HEK293 (cell line): Measurements from ENCODE around the gene EN1.
A peak's percentile ranks its signal among the peaks of the same experiment; 100 is the strongest.

ENCODE experiments used
- CTCF ChIA-PET: fragments of 350-600 bp; formaldehyde crosslinking; extraction: SDS; loops from one replicate; lab custom pipeline; 2021; ENCODE audit warnings: antibody characterized with exemption; lab: Yijun Ruan, JAX
- POLR2A ChIA-PET: fragments of 300-600 bp; formaldehyde crosslinking; extraction: SDS; loops from one replicate; lab custom pipeline; 2020; ENCODE audit warnings: antibody characterized with exemption, inconsistent platforms; lab: Yijun Ruan, JAX
- H3K27ac ChIP-seq: fragments of 200-500 bp; sonication (Bioruptor generic); 2 replicates; pipeline ENCODE4 v1.5.1; 2014; ENCODE audit warnings: low read depth, low read length, control low read depth, inconsistent platforms; ENCODE audit errors: extremely low read depth
- H3K36me3 ChIP-seq, 2 experiments: fragments of 200-500 bp in 1 of 2; sonication (Bioruptor generic) in 1 of 2; 1 replicate in 1 of 2; 2 replicates in 1 of 2; pipeline ENCODE4 v1.5.1; 2014 to 2017; ENCODE audit warnings: inconsistent platforms in 2 of 2, low read length in 2 of 2; ENCODE audit not compliant: control insufficient read depth in 2 of 2, insufficient read depth in 1 of 2
- H3K4me1 ChIP-seq: fragments of 200-500 bp; sonication (Bioruptor generic); 2 replicates; pipeline ENCODE4 v1.5.1; 2014; ENCODE audit warnings: mild to moderate bottlenecking, low read length, inconsistent platforms; ENCODE audit not compliant: control insufficient read depth, insufficient read depth
- H3K4me3 ChIP-seq: 2 replicates; pipeline ENCODE4 v1.5.1; 2011; ENCODE audit warnings: low read depth, mild to moderate bottlenecking, control low read depth, low read length, moderate library complexity
- H3K9me3 ChIP-seq: fragments of 200-500 bp; sonication (Bioruptor generic); 2 replicates; pipeline ENCODE4 v1.5.1; 2014; ENCODE audit warnings: low read depth, low read length, inconsistent platforms; ENCODE audit not compliant: control insufficient read depth, insufficient read depth
- FEZF1 ChIP-seq: fragments of 450-650 bp; formaldehyde crosslinking; IDR thresholded peaks from 2 replicates; pipeline ENCODE4 v1.5.1; 2016; ENCODE audit warnings: missing biosample characterization, missing genetic modification characterization
- GFI1B ChIP-seq: fragments of 450-650 bp; formaldehyde crosslinking; IDR thresholded peaks from 2 replicates; pipeline ENCODE4 v1.5.1; 2016; ENCODE audit warnings: missing biosample characterization, missing genetic modification characterization
- ZBTB8A ChIP-seq: fragments of 450-650 bp; formaldehyde crosslinking; IDR thresholded peaks from 2 replicates; pipeline ENCODE4 v1.5.1; 2016; ENCODE audit warnings: missing biosample characterization, missing genetic modification characterization
- ZNF114 ChIP-seq: fragments of 450-650 bp; formaldehyde crosslinking; IDR thresholded peaks from 2 replicates; pipeline ENCODE4 v1.5.0; 2017; ENCODE audit warnings: missing biosample characterization, missing genetic modification characterization
- ZNF350 ChIP-seq: fragments of 450-650 bp; formaldehyde crosslinking; IDR thresholded peaks from 2 replicates; pipeline ENCODE4 v1.5.0; 2017; ENCODE audit warnings: missing biosample characterization, mild to moderate bottlenecking, missing genetic modification characterization
- ZNF488 ChIP-seq: fragments of 450-650 bp; formaldehyde crosslinking; IDR thresholded peaks from 2 replicates; pipeline ENCODE4 v1.5.1; 2016; ENCODE audit warnings: missing biosample characterization, missing genetic modification characterization
- ZNF610 ChIP-seq: fragments of 450-650 bp; formaldehyde crosslinking; IDR thresholded peaks from 2 replicates; pipeline ENCODE4 v1.5.1; 2016; ENCODE audit warnings: missing biosample characterization, missing genetic modification characterization, borderline replicate concordance
- ZNF777 ChIP-seq: fragments of 450-650 bp; formaldehyde crosslinking; IDR thresholded peaks from 2 replicates; pipeline ENCODE4 v1.5.1; 2017; ENCODE audit warnings: missing biosample characterization, missing genetic modification characterization, borderline replicate concordance
- TF ChIP-seq, protein P1 (sequence below): fragments of 450-650 bp; formaldehyde crosslinking; IDR thresholded peaks from 2 replicates; pipeline ENCODE4 v1.5.1; 2016; ENCODE audit warnings: missing biosample characterization, missing genetic modification characterization
- TF ChIP-seq, protein P2 (sequence below): fragments of 450-650 bp; formaldehyde crosslinking; IDR thresholded peaks from 2 replicates; pipeline ENCODE4 v1.5.1; 2017; ENCODE audit warnings: missing biosample characterization, mild to moderate bottlenecking, missing genetic modification characterization, moderate library complexity
- TF ChIP-seq, protein P3 (sequence below): fragments of 450-650 bp; formaldehyde crosslinking; IDR thresholded peaks from 2 replicates; pipeline ENCODE4 v1.5.1; 2016; ENCODE audit warnings: missing biosample characterization, missing genetic modification characterization
- TF ChIP-seq, protein P4 (sequence below): fragments of 450-650 bp; formaldehyde crosslinking; IDR thresholded peaks from 2 replicates; pipeline ENCODE4 v1.5.1; 2016; ENCODE audit warnings: missing biosample characterization, missing genetic modification characterization

The EN1 gene

GRCh38 chr2:118847762-118848172 lies 319 bp upstream of the EN1 start (continued):
- TF ChIP-seq ZNF610 (tag by site-specific recombination), result no peak

GRCh38 chr2:118846442-118846952 lies 951 bp downstream of the EN1 start:
- TF ChIP-seq, protein P1, sequence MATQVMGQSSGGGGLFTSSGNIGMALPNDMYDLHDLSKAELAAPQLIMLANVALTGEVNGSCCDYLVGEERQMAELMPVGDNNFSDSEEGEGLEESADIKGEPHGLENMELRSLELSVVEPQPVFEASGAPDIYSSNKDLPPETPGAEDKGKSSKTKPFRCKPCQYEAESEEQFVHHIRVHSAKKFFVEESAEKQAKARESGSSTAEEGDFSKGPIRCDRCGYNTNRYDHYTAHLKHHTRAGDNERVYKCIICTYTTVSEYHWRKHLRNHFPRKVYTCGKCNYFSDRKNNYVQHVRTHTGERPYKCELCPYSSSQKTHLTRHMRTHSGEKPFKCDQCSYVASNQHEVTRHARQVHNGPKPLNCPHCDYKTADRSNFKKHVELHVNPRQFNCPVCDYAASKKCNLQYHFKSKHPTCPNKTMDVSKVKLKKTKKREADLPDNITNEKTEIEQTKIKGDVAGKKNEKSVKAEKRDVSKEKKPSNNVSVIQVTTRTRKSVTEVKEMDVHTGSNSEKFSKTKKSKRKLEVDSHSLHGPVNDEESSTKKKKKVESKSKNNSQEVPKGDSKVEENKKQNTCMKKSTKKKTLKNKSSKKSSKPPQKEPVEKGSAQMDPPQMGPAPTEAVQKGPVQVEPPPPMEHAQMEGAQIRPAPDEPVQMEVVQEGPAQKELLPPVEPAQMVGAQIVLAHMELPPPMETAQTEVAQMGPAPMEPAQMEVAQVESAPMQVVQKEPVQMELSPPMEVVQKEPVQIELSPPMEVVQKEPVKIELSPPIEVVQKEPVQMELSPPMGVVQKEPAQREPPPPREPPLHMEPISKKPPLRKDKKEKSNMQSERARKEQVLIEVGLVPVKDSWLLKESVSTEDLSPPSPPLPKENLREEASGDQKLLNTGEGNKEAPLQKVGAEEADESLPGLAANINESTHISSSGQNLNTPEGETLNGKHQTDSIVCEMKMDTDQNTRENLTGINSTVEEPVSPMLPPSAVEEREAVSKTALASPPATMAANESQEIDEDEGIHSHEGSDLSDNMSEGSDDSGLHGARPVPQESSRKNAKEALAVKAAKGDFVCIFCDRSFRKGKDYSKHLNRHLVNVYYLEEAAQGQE (tag by site-specific recombination), result no peak
- TF ChIP-seq ZNF350 (tag by site-specific recombination) (no peak), ZBTB8A (tag by site-specific recombination) (peak; percentile 63), FEZF1 (0 out of 2 replicates have a peak, but pooled peaks have one; percentile 10), ZNF488 (tag by site-specific recombination) (no peak), ZNF777 (peak; percentile 79; the same call in 1 of the 2 replicates)
- TF ChIP-seq, protein P2, sequence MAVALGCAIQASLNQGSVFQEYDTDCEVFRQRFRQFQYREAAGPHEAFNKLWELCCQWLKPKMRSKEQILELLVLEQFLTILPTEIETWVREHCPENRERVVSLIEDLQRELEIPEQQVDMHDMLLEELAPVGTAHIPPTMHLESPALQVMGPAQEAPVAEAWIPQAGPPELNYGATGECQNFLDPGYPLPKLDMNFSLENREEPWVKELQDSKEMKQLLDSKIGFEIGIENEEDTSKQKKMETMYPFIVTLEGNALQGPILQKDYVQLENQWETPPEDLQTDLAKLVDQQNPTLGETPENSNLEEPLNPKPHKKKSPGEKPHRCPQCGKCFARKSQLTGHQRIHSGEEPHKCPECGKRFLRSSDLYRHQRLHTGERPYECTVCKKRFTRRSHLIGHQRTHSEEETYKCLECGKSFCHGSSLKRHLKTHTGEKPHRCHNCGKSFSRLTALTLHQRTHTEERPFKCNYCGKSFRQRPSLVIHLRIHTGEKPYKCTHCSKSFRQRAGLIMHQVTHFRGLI (tag by site-specific recombination), result 0 out of 2 replicates have a peak, but pooled peaks have one; percentile 40
- TF ChIP-seq, protein P3, sequence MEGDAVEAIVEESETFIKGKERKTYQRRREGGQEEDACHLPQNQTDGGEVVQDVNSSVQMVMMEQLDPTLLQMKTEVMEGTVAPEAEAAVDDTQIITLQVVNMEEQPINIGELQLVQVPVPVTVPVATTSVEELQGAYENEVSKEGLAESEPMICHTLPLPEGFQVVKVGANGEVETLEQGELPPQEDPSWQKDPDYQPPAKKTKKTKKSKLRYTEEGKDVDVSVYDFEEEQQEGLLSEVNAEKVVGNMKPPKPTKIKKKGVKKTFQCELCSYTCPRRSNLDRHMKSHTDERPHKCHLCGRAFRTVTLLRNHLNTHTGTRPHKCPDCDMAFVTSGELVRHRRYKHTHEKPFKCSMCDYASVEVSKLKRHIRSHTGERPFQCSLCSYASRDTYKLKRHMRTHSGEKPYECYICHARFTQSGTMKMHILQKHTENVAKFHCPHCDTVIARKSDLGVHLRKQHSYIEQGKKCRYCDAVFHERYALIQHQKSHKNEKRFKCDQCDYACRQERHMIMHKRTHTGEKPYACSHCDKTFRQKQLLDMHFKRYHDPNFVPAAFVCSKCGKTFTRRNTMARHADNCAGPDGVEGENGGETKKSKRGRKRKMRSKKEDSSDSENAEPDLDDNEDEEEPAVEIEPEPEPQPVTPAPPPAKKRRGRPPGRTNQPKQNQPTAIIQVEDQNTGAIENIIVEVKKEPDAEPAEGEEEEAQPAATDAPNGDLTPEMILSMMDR, result peak; percentile 22; the same call in 1 of the 2 replicates
- TF ChIP-seq, all 188 proteins: peak for 5
- peaks cover 6% of the 10 kb centered on the region; the same call in 1 of the 2 replicates for H3K4me1 ChIP-seq
- POLR2A ChIA-PET, result no interaction called here
- H3K36me3 ChIP-seq, result peaks cover 0 to 13% of the 10 kb centered on the region in 2 experiments; a peak in 1 of 3 replicates
- CTCF ChIA-PET, result interaction anchor here (0.6 to 1.7 kb wide), 2 partner anchors 9 to 584 kb away, joined by 3 to 9 read pairs; no protein-coding TSS in a partner anchor
- H3K9me3 ChIP-seq, result no peaks in the 10 kb centered on the region
- peak overlapping the region; percentile 62; the same call in 1 of the 2 replicates for H3K27ac ChIP-seq
- peak overlapping the region; percentile 56 for H3K4me3 ChIP-seq

- Histone ChIP-seq H3K27ac (peak overlapping the region; percentile 62; the same call in 1 of the 2 replicates), H3K4me3 (peak overlapping the region; percentile 56), H3K36me3 (peaks cover 0 to 21% of the 10 kb centered on the region in 2 experiments; a peak in 1 of 3 replicates), H3K9me3 (no peaks in the 10 kb centered on the region), H3K4me1 (peaks cover 6% of the 10 kb centered on the region; the same call in 1 of the 2 replicates)
- TF ChIP-seq ZBTB8A (tag by site-specific recombination), result 0 out of 2 replicates have a peak, but pooled peaks have one; percentile 4
- no peak for TF ChIP-seq ZNF114
- no peak for TF ChIP-seq GFI1B (tag by site-specific recombination)
- TF ChIP-seq, protein P4, sequence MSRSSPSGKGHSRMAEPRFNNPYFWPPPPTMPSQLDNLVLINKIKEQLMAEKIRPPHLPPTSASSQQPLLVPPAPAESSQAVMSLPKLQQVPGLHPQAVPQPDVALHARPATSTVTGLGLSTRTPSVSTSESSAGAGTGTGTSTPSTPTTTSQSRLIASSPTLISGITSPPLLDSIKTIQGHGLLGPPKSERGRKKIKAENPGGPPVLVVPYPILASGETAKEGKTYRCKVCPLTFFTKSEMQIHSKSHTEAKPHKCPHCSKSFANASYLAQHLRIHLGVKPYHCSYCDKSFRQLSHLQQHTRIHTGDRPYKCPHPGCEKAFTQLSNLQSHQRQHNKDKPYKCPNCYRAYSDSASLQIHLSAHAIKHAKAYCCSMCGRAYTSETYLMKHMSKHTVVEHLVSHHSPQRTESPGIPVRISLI (tag by site-specific recombination), result no peak
- CTCF ChIA-PET, result interaction anchor here (1.1 to 1.7 kb wide), 2 partner anchors 10 to 280 kb away, joined by 4 to 9 read pairs; no protein-coding TSS in a partner anchor
- POLR2A ChIA-PET, result no interaction called here
Observed at GRCh38 chr2:118845522-118846441, 1.7 kb downstream of the EN1 start.
